Measurements from ENCODE around the gene PRKCB.

- TF ChIP-seq CTCF (IDR thresholded peaks at IDR 0.05; ENCODE audit: poor library complexity) (no peak), EZH2 (IDR thresholded peaks at IDR 0.05; ENCODE audit: borderline replicate concordance) (no peak), EZH2phosphoT487 (IDR thresholded peaks at IDR 0.05; ENCODE audit: low read depth, severe bottlenecking, unreplicated experiment) (no peak)
Measured at GRCh38 chr16:24208710-24209109, 372.9 kb downstream of the PRKCB start.
